Measurements from ENCODE around the gene CDH2.
A peak's percentile ranks its signal among the peaks of the same experiment; 100 is the strongest.

Gene CDH2

GRCh38 chr18:28039078-28039477, 137.9 kb downstream of the CDH2 start:
- no peak for DNase-seq

DNA sequence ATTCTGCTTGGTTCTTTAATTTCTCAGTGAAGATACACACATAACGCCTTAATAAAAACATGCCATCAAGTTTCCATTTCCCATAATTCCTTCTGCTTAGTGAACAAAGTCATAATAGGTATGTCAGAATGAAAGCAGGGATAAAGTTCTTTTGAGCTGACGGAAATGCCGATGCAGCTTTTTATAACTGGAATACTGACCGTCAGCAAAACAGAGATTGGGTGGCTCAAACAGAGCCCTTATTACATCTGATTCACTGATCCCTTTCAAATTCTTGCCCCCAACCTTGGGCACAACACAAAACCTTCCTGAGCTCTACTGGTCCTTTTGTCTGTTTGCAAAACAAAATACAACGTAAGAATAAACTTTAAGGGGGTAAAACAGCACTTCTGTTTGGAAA, 140.4 kb downstream of the CDH2 start:
- DNase-seq = no peak

GRCh38 chr18:28034567-28034966, 142.4 kb downstream of the CDH2 start:
- no peak for DNase-seq

GRCh38 chr18:28032177-28032576, 144.8 kb downstream of the CDH2 start:
- no peak for DNase-seq

- DNase-seq = no peak
Observed at GRCh38 chr18:28030458-28030857, 146.5 kb downstream of the CDH2 start.

GRCh38 chr18:28027755-28028154, 149.2 kb downstream of the CDH2 start:
- DNase-seq = no peak

- DNase-seq = no peak
Observed at GRCh38 chr18:28019425-28020108, 157.4 kb downstream of the CDH2 start.

- DNase-seq = no peak
Observed at GRCh38 chr18:28018351-28018750, 158.6 kb downstream of the CDH2 start.

DNA sequence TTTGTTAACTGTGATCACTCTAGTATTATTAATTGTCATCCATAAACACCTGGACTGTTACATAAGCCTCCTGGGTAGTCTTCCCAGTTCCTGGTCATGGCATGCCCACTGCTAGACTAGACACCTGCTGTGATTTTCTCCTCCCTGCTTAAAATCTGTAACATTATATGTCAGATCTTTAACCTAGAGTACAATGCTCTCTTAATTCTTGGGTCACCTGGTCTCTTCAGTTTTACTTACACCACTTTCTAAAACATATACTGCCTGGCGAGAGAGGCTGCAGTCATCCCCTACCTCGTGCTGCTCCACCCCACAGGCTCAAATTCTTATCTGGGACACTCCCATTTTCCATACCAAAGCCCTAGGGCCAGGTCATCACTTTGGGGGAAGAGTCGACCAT, 161.3 kb downstream of the CDH2 start:
- DNase-seq = no peak

DNA sequence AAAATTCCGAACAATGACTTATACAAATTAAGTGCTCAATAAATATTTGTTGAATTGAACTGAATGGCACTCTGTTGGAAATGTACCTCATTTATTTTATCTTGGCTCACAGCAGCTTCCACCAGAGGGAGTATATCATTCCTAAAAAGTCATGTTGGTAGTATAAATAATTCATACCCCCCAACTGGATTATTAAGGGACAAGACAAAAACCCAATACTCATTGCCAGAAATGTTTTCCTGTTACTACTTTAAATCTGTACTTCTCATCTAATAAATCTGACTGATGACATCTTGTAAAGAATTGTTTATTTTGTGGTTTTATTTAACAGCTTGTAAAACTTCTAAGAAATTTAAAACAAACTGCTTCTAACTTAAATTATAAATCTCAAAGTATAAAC, 163.9 kb downstream of the CDH2 start:
- DNase-seq = peak; percentile 14

DNA sequence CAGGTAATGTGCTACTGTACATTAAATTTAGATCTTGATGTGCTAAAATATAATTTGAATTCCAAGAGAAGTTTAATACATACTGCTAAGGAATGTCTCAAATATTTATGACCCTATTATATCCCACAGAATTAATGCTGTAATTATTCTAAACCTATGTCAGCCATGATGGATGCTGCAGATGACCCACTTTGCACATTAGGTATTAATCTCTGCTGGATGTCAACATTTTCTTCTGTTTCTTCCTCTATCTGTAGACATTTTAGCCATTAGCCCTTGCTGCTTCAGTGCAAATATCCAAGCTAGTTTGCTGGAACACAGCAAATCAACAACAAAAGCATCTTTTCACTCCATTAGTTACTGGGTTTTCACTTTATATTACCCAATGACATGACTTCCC, 164.6 kb downstream of the CDH2 start:
- DNase-seq = no peak

DNA sequence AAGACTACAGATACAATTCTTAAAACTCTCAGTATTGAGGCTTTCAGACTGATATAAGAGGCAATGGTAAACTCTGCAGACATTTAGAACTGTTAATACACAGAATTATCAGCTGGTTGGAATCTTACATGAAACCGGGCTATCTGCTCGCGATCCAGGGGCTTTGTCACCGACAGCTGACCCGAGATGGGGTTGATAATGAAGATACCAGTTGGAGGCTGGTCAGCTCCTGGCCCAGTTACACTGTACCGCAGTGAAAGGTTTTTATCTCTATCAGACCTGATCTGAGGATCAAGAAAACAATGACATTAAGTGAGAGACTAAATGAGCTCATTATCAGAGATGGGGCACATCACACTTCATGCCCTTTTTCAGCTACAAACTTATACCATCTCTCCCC, 167.3 kb downstream of the CDH2 start:
- no peak for DNase-seq

DNA sequence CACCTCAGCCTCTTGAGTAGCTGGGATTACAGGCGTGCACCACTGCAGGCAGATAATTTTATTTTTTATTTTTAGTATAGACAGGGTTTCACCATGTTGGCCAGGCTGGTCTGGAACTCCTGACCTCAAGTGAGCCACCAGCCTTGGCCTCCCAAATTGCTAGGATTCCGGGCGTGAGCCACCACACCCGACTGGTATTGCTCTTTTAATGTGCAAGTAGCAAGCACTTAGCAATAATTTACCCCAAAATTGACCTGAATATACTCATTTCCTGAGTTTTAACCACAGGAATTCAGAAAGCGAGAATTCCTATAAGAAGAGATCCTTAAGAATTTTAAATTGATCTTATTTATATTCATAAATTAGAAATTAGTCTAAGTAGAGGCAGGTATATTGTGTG, 169.1 kb downstream of the CDH2 start:
- DNase-seq = no peak

DNA sequence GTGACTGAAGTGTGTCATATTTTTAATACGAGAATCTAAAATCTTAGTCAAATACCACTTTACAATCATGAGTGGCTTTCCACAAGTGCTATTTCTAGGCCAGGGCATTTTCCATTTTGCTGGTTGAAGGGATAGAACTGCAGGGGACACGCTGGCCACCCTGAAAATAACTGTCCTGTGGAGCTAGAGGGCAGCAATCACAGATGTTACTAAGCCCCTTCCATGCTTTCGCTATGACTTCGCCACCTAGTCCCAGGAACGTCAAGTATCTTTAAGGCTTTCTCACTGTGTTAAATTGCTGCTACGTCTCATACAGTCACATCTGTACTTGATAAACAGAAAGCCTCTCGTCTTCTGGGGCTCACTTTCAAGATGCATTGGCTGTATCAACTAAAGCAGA, 171.8 kb downstream of the CDH2 start:
- no peak for DNase-seq

GRCh38 chr18:28004606-28005005, 172.3 kb downstream of the CDH2 start:
- no peak for DNase-seq

DNA sequence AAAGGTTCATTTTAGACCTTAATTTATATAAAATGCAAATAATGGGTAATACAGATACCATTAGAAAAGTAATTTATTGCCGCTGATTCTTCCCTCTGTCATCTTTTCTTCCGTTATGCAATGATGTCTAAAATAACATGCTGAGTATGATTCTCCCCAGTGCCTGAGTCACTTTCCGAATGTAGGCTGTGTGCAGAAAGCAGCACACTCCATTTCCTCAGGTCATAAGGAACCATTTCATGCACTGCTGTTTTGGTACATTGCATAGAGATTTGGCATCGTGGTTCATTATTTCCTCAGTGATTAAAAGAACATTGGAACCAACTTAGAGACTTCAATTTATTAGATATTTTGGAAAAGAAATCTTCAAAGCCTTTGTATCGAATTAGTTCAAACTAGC, 173.5 kb downstream of the CDH2 start:
- no peak for DNase-seq

DNA sequence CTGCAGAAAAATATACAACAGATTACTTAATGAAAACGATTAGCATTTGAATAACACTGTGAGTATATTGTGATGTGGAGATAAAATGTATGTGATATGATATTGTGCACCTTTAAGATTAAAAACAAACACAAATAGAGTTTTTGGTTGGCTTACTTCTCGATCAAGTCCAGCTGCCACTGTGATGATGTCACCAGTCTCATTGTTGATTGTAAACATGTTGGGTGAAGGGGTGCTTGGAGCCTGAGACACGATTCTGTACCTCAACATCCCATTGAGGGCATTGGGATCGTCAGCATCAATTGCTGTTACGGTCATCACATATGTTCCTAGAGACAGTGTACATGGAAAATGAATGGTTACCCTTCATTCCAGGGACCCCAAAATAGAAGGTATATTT, 174.1 kb downstream of the CDH2 start:
- no peak for DNase-seq

- no peak for DNase-seq
Observed at GRCh38 chr18:27996801-27997272, 180.1 kb downstream of the CDH2 start.

GRCh38 chr18:27995770-27996502, 181.0 kb downstream of the CDH2 start:
- DNase-seq = no peak

DNA sequence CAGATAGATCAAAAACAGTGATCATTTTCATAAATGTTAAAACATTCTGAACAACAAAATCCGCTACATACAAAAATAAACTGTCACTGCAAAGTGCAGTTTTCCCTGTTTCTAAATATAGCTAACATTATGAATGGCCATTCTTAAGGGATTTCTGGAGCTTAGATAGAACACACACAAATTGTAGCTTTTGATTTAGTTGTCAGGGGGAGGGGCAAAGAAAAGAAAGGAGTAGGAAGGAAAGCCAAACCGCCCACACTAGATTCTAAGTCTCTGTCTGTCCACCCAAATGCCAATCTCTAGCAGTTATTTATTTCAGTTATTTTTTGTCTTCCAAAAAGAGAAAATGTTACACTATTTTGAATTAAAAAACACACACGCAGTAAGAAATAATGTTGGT, 182.4 kb downstream of the CDH2 start:
- no peak for DNase-seq

GRCh38 chr18:27991391-27991790, 185.5 kb downstream of the CDH2 start:
- DNase-seq = no peak

GRCh38 chr18:27985832-27986231, 191.1 kb downstream of the CDH2 start:
- DNase-seq = no peak

DNA sequence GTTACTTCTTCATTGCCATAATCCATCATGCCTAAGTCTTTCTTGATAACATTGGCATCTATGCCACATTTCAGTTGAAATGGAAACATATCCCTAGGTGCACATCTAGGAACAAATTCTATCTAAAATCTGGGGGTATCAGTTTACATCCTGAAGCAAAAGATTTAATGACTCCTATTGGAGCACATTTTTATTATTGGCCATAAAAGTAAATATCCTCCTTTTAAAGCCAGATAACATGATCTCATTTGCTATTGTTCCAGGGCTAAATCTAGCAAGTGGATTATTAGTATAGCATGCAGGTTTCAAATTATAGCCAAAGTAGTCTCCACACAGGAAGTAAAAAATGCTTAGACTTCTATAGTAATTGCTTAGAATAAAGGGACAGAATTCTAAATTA, 193.2 kb downstream of the CDH2 start:
- DNase-seq = no peak

- DNase-seq = no peak
Observed at GRCh38 chr18:27976806-27977408, 200.0 kb downstream of the CDH2 start.
